IPS DF 4.7 (cell line): ENCODE results near the gene CD52.
A peak's percentile ranks its signal among the peaks of the same experiment; 100 is the strongest.
"Not testable (repeated sequence)": the region's sequence is repeated elsewhere in the genome, so short reads cannot be mapped to it uniquely, and the experiment has no call there.

ENCODE experiments used
- DNase-seq: peaks from one replicate; pipeline ENCODE4 v3.0.0-alpha.2; 2013; ENCODE audit warnings: low spot score; ENCODE audit errors: extremely low read depth

The CD52 gene

DNA sequence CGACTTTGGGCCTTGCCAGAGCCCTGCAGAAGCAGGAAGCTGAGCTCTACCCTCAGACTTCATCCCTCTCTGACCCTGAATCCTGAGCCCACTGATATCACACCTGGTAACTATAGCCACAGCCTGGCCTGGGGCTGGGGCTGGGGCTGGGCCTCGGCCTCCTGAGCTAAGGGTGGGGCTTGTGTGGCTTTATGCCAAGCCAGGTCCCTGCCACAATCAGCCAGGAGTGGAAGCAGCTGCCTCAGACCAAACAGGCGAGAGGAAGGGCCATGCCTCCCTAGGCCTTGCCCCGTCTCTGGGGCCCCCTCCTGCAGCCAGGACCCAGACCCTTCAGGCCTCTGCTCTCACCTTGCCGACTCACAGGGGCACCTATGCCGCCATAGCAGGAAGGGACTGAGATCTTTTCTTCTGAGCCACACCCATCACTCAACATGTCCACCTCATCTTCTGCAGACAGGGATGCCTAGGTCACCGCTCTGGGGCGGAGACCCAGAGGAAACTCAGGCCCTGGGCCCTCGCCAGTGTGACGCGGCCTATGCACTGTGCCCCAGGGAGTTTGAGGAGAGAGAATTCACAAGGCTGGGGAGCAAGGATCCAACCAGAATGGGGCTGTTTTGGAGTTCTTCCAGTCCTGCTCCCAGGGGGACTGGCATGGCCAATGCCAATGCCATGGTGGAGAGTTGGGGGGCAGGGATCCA, 17.0 kb upstream of the CD52 start:
- DNase-seq: no peak

DNA sequence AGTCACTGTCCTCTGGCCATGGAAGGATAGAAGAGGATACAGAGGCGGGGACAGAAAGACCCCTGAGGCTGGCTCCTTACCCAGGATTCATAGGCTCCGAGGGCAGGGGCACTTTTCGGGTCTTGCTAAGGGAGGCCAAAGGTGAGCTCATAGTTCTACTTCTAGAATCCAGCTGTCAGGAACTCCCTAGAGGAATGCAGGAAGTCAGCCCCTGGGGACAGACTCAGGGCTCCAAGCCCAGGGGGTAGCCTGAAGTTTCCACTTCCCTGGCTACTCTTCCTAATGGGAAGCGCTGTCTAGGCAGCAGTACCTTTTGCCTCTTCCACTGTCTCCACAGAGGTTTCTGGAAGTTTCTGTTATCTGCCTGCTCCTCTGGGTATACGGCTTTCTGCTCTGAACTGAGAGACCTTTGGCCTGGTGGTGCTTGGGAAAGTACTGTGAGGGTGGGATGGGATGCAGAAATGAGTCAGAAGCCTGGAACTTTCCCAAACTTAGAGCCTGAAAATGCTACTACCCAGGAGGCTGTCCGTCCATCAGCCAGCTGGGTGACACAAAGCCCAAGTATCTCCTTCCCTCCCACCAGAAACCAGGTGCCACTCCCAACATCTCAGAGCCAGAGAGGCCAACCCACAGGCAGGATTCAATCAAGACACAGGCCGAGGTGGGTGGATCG, 14.9 kb upstream of the CD52 start:
- DNase-seq: no peak

DNA sequence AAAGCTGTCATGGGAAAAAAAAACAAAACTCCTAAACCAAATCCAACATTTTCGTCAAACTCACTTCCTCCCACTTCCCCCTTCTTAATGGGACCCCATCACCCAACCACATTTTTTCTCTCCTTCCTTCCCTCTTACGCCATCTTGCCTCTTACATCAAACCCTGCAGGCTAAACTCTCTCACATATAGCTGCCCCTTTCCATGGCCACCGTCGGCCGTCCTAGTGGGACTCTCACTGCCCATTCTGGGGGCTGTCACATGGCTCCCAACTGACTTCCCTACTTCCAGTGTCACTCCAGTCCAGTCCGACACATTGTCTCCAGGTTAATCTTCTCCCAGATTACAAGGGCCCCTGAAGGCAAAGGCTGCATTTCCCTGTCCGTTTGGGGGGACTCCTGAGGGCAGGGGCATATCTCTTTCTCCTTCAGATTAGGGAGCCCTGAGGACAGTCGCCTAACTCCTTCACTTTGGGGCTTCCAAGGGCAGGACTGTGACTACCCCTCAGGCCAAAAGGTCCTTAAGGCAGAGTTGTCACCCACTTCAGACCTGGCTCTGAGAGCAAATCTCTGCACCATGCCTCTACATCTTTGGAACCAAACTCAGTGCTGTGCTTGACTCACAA, 12.0 kb upstream of the CD52 start:
- DNase-seq: no peak

DNA sequence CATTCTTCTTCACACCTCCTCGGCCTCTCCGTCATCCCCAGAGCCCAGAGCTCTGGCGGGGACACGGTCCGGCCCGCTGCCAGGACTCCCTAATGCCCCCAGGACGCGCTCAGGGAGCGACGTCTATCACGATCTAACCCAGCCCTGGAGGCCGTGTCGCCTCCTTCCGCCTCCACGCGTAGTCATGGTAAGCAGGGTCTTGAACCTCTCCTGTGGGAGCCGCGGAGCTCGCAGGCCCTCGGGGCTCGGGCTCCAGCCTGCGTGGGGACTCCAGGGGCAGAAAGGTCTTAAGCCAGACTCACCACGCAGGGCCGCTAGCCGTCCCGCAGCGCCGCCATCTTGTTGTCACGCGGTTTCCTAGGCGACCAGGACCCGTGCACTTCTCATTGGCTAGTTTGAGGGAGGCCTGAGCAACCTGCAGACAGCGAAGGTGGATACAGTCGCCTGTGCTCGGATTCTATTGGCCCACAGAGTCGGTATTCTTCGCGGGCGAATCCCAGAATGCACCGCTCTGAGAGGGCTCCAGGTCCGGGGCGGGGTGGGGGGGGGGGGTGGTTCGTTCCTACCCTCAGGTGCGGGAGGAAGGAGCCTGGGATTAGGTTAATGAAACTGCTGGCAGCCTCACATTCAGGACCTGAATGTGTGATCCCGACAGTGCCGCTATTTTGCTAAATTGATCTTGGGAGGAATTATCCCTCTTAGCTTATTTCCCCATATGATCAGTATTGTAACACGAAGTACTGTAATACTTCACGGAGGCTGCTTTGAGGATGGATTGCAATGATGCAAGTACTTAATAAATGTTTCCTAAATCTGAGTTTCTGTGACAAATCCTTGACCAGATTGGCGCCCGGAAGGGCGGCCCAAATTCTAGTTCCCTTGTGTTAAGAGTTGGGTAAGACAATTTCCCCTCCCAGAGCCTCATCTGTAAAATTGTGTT, 11.2 kb upstream of the CD52 start, which contains the start of gene UBXN11:
Gene UBXN11, minus strand, starts transcription at position 347 of the 940 bp plus-strand sequence. CDS start 3,753 bp downstream, outside the sequence.
- DNase-seq: peak; percentile 94

DNA sequence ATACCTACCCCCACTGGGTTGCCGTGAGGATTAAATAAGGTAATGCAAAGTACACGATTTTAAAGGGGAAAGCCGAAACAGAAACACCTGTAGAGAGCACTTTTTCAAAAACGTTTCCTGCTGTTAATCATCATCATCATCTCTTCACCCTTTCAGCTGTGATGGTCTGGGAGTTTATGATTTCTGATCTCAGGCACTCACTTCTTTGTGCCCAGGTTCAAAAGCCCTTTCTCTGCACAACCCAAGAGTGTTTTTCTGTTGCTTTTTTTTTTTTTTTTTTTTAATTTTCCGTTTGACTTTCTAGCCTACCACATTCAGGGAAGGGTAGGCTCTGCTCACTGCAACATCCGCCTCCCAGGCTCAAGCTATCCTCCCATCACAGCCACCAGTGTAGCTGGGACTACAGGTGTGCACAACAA, 10.4 kb upstream of the CD52 start:
- DNase-seq: no peak

DNA sequence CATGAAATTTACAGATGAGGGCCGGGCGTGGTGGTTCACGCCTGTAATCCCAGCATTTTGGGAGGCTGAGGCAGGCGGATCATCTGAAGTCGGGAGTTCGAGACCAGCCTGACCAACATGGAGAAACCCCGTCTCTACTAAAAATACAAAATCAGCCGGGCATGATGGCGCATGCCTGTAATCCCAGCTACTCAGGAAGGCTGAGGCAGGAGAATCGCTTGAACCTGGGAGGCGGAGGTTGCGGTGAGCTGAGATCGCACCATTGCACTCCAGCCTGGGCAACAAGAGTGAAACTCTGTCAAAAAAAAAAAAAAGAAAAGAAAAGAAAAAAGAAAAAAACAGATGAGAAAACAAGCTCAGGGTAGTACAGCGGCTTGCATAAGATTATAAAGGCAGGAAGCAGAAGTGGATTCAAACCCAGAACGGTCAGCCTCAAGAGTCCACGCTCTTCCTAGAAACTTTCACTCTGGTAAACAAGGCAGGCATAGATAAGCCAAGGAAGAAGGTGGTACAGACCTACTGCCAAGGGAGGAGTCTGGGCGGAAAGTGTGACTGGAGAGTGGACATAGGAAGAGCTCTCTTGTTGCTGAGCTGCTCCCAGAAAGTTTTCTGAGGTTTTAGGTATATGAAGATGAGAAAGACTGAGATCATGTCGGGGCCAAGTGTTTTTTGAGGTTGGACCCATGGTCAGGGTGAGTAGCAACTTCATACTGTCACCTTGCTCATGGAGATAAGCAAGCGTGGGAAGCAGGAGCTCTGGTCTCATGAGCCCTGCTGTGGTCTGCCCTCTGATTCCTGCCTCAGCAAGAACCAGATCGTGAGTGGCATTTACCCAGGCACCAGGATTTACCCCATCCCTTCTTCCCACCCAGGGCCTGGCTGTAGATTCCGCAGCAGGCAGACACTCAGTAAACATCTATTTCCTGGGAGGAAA, 9.5 kb upstream of the CD52 start:
- DNase-seq: not testable (repeated sequence)

DNA sequence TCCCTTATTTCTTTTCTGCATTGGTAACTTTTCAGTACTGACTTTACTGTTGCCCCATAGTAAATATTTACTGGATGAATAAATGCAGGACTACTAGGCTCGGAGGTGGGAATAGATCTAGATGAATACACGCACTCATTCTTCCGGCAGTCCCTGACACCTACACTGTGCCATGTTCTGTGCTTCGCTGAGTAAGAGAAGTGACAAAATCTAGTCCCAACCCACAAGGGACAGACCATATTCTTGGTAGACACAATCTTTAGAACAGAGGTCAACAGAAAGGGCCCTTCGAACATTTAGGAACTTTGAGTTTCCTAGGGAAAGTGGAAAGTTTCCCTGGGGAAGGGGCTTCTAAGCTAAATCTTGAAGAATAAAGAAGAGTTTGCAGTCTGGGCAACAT, 3.3 kb upstream of the CD52 start:
- DNase-seq: no peak

DNA sequence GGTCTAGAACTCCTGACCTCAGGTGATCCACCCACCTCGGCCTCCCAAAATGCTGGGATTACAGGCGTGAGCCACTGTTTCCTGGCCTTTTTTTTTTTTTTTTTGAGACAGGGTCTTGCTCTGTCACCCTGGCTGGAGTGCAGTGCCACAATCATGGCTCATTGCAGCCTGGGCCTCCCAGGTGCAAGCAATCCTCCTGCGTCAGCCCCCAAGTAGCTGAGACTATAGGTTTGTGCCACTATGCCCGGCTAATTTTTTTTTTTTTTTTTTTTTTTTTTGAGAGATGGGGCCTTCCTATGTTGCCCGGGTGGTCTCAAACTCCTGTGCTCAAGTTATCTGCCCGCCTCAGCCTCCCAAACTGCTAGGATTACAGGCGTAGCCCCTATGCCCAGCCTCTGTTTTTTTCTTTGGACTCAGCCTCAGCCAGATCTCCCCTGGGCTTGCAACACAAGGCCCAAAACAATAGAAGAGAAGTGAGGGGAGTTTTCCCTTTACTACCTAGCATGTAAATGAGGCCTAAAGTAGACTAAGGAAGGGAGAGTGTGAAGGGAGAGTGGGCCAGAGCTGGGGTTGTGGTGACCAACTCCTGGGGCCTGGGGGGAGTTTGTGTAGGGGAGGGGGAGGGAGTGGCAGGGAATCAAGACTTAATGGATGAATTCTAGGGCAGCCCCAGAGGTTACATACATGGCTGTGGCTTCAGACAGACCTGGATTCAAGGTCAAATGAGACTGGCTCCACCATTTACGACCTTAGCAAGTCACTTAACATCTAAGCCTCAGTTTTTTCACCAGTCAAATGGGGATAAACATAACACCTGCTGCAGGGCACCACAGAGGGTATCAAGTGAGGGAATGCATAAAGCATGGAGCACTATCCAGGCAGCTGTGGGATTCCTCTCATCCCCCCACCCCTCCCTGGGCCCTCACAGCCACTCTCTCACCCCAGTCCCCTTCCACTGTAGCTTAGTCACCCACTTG, 1.6 kb upstream of the CD52 start:
- DNase-seq: no peak

DNA sequence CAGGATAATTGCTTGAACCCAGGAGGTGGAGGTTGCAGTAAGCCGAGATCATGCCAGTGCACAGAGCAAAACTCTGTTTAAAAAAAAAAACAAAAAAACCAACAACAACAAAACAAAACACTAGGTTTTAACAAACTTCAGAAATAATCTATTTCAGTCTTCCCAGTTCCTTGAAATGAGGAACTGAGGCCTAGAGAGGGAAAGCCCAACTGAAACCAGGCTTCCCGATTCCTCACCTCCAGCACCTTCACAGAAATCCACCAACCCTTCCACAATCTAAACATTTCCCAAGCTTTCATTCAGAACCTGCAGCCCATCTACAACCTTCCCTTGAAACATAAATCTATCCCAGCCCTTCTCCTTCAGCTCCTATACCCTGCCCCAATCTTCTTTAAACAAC, 612 bp upstream of the CD52 start:
- no peak for DNase-seq

DNA sequence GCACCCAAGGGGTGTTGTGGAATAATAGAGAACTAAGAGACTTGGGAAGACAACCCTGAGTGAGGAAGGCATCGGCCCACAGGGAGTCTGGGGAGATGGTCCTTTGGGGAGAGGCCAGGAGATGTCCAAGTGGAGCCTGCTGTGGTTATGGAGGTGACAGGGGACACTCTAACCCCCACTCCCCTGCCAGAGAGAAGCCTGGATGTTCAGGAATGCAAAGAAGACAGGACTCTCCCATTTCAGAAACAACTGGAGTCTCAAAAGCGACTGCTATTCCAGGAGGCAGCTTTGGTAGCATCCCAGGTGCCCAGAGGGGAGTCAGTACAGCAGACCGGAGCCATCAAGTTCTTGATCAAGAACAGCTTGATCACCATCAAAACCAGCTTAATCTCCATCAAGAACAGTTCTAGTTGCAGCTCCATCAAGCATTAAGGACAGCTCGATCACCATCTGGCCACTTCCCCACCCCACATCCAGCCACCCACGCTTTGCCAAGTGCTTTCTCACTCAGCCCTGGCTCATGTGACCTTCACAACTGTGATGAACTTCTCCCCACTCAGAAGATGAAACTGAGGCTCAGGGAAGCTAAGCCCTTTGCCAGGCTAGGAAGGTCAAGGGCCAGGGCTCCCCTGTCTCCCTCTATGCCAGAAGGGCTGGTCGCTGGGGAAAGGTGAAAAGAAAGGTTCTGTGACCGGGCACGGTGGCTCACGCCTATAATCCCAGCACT, 743 bp downstream of the CD52 start:
- DNase-seq: no peak

DNA sequence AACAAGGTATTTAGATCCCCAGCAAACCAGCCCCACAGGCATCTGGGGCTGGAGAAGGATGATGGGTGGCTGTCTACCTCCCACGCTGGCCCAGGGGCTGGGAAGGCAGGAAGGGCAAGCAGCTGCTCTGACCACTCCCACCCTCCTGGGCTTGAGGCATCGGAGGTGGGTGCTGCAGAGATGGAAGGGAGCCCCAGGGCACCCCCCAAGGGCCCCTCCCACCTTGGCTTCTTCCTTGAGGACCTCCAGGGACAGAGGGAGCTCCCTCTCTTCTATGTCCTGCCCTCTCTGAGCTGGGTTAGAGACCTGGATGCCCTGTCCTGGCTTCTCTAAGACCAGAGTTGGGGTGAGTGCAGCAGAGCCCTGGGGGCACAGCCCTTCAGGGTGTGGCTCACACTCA, 3.1 kb downstream of the CD52 start:
- DNase-seq: no peak

DNA sequence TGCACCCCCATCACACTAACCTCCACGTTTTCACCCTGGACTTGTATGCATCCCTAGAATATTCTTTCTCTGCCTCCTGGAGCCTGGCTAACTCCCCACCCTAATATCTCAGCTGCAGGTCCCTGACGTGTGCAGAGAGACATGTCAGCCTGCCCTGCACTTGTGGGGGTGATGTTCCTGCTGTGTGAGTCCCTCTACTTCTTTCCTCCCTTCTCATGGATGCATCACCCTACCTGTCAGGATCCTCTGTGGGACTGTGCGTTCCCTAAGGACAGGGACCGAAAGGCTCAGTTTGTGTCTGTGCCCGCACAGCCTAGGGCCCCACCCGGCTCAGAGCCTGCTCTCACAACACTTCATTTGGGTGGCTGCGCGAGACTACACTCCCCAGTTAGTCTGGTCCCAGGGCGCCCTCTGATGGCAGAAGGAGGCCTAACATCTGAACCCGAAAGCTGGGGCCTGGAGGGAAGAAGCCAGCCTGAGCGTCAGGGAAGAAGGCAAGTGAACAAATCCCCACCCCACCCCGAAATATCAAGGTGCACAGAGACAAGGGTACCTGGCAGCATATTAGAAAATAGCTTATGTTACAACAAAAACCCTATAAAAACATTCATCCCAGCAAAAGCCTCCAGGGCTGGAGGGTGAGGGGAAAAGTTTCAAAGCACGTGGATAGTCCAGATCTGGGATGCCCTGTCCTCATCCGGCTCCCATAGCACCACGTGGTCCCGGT, 3.7 kb downstream of the CD52 start:
- DNase-seq: no peak

DNA sequence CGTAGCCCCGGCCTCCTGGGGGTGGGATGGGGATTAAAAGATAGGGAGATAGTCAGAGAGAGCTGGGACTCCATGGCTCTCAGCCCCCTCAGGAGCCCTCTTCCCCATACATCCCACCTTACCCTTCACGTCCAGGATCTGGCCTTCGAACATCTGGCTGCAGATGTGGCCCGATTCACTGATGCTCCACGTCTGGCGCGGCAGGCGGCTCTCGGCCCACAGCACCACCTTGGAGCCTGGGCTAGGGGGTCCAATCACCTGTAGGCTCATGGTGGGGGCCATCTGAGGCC, 4.2 kb downstream of the CD52 start:
- DNase-seq: no peak

DNA sequence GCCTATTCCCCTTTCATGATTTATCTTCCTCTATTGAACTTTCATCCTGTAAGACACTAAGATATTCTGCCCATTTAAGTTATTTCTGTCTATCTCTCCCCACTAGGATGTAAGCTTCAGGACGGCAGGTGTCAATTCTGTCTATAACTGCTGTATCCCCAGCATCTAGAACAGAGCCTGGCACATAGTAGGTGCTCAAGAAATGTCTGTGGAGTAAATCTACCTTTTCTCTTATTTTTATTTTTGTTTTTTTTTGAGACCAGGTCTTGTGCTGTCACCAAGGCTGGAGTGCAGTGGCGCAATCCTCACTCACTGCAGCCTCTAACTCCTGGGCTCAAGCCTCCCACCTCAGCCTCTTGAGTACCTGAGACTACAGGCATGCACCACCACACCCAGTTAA, 5.6 kb downstream of the CD52 start:
- DNase-seq: no peak

DNA sequence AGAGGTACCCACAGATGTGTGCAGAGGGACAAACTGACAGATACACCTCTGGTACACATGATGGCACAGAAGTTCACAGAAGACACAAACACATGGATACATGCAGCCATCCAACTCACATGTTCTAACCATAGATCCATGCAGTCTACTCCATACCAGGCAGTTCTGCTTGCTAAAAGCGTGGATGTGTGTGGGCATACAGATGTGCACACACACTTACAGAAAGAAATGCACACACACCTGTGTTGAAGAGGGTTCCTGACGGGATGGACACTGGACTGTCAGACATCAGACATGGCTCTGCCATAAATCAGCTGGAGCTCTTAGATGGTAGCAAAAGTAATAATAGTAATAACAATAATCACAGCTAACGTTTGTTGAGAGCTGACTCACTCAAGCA, 6.8 kb downstream of the CD52 start:
- DNase-seq: no peak

DNA sequence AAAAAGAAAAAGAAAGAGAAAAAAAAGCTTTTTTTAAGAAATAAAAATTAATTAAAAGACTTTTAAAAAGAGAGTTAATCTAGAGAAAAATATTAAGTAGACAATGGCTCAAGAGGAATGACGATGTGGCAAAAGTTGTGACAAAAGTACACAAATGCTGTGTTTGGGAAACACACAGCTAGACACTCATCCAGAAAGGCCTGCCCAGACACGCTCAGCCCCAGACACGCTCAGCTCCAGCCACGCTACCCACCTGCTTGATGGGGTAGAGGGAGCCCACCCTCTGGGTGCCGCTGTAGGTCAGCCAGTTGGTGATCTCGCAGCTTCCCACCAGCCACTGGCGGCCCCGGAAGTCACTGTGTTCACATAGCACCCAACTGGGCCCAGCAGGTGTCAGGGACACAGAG, 10.2 kb downstream of the CD52 start:
- no peak for DNase-seq

DNA sequence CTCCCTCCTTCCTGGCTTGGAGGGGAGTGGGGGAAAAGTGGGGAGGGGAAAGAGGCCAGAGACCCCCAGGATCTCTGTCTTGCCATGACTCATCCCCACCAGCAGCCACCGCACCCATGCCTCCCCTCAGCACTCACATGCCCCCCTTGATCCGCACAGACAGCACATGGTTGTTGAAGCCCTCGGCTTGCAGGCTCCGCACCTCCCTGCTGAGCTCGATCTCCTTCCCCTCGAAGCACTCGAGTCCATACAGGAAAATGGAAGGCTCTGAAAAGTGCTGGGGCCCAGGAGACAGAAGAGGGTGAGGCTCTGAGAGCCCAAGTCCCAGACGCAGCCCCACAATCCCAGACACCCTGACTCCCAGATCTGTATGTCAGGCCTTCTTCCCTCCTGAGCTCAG, 10.8 kb downstream of the CD52 start:
- DNase-seq: no peak

DNA sequence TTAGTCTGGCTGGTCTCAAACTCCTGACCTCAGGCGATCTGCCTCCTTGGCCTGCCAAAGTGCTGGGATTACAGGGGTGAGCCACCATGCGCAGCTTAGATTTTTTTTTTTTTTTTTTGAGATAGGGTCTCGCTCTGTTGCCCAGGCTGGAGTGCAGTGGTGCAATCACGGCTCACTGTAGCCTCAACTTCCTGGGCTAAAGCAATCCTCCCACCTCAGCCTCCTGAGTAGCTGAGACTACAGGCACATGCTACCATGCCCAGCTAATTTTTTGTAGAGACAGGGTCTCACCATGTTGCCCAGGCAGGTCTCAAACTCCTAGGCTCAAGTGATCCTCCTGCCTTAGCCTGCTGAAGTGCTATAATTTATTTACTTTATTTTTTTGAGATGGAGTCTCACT, 11.6 kb downstream of the CD52 start:
- not testable (repeated sequence) for DNase-seq
